Spleen (tissue), 11 donors: ENCODE measurements around the gene NHERF2. TPM values are rescaled to one million over a fixed set of nuclear protein-coding genes. Genes with fewer than 3 reads are reported as not detected.
A peak's percentile ranks its signal among the peaks of the same experiment; 100 is the strongest.

ENCODE experiments used
- DNase-seq: peaks from one replicate; pipeline ENCODE4 v3.0.0-alpha.2; 2020
- H3K27ac ChIP-seq, 8 donors: fragments of 200-600 bp; sonication (generic) in 7 of 8; 1 replicate in 4 of 8; 2 replicates in 4 of 8; pipeline versions ENCODE4 v1.5.0 to v1.8.0; 2016 to 2021; ENCODE audit warnings: inconsistent platforms in 4 of 8, mild to moderate bottlenecking in 4 of 8, moderate library complexity in 1 of 8
- H3K27me3 ChIP-seq, 7 donors: fragments of 200-600 bp; sonication (generic) in 6 of 7; replicated peaks in 1 of 7; 1 replicate in 4 of 7; 2 replicates in 3 of 7; pipeline versions ENCODE4 v1.5.0 to v1.8.0; 2016 to 2021; ENCODE audit warnings: inconsistent platforms in 3 of 7, mild to moderate bottlenecking in 1 of 7
- H3K36me3 ChIP-seq, 6 donors: fragments of 200-600 bp; sonication (generic) in 5 of 6; 1 replicate in 4 of 6; 2 replicates in 2 of 6; pipeline versions ENCODE4 v1.5.0 to v1.8.0; 2016 to 2021; ENCODE audit warnings: inconsistent platforms in 2 of 6
- H3K4me1 ChIP-seq, 6 donors: fragments of 200-600 bp; sonication (generic) in 5 of 6; 1 replicate in 3 of 6; 2 replicates in 3 of 6; pipeline versions ENCODE4 v1.5.0 to v1.8.0; 2016 to 2021; ENCODE audit warnings: inconsistent platforms in 3 of 6
- H3K4me3 ChIP-seq, 8 donors: fragments of 200-600 bp; sonication (generic) in 7 of 8; 1 replicate in 4 of 8; 2 replicates in 4 of 8; pipeline versions ENCODE4 v1.5.0 to v1.8.0; 2016 to 2021; ENCODE audit warnings: inconsistent platforms in 4 of 8, mild to moderate bottlenecking in 4 of 8, moderate library complexity in 2 of 8
- H3K9me3 ChIP-seq, 8 donors: fragments of 200-600 bp; sonication (generic) in 7 of 8; 1 replicate in 4 of 8; 2 replicates in 4 of 8; pipeline versions ENCODE4 v1.5.0 to v1.8.0; 2016 to 2021; ENCODE audit warnings: inconsistent platforms in 4 of 8
- POLR2A ChIP-seq, 3 donors: fragments of 450-650 bp; IDR thresholded peaks; one replicate each; pipeline ENCODE4 v1.5.1; 2017; ENCODE audit warnings: antibody characterized with exemption in 3 of 3, mild to moderate bottlenecking in 1 of 3
- POLR2AphosphoS5 ChIP-seq, 3 donors: sonication (generic); formaldehyde crosslinking; IDR thresholded peaks; one replicate each; pipeline ENCODE4 v1.5.1; 2017; ENCODE audit warnings: antibody characterized with exemption in 3 of 3
- WGBS, 5 donors: extraction: QIAGEN DNeasy Blood & Tissue Kit in 3 of 5; methylation state at CpG; one replicate each; pipeline versions ENCODE4 v1.1.5 to v1.1.7; 2013 to 2018; 5-methylcytosine and 5-hydroxymethylcytosine counted together
- intact Hi-C: fragments of 100-400 bp; cut with DNase I; formaldehyde crosslinking; loops from one replicate; pipeline ENCODE4 v1.15.0; 2023; ENCODE audit warnings: low total_unique reads
- polyA plus RNA-seq, 3 donors: library from polyadenylated mRNA; stranded (reverse); fragments of 200-250 nt; gene quantifications; one replicate each; pipeline ENCODE4 v1.2.1, GENCODE V29; 2013
- total RNA-seq, 7 donors: library from RNA; depleted of rRNA in 3 of 7; stranded (reverse); fragments of >200 nt in 3 of 7; fragmentation: NEBNext Ultra II Directional in 4 of 7; extraction: Animal tissue kit (Norgen Biotek cat#: 25700) in 4 of 7; gene quantifications; one replicate each; pipeline versions ENCODE4 v1.1.0 to v1.2.1, GENCODE V29; 2016 to 2021
- TF ChIP-seq, protein P1 (sequence below), 11 experiments: fragments of 200-600 bp in 7 of 11; fragments of 450-650 bp in 4 of 11; sonication (generic) in 4 of 11; IDR thresholded peaks in 8 of 11; conservative IDR thresholded peaks in 3 of 11; 1 replicate in 7 of 11; 2 replicates in 4 of 11; pipeline versions ENCODE4 v1.4.0 to v1.8.0; 2016 to 2021; ENCODE audit warnings: antibody characterized with exemption in 11 of 11, inconsistent platforms in 4 of 11, mild to moderate bottlenecking in 1 of 11
- donor health status: healthy with polysubstance abuse.
- donor health status: DM: no; HTN: no; CAD: no; lungs with moderate emphysema.
- donor health status: DM: no; HTN: no; CAD: no.
- donor health status: Bipolar disorder and iron deficiency.
- donor health status: healthy.
- donor health status: DM: no; HTN: no; CAD: no.
- donor health status: DM: yes; HTN: yes; CAD: no.

NHERF2 gene
- total and polyA plus RNA-seq, 10 donors: 62.4 to 218 (median 112) TPM

DNA sequence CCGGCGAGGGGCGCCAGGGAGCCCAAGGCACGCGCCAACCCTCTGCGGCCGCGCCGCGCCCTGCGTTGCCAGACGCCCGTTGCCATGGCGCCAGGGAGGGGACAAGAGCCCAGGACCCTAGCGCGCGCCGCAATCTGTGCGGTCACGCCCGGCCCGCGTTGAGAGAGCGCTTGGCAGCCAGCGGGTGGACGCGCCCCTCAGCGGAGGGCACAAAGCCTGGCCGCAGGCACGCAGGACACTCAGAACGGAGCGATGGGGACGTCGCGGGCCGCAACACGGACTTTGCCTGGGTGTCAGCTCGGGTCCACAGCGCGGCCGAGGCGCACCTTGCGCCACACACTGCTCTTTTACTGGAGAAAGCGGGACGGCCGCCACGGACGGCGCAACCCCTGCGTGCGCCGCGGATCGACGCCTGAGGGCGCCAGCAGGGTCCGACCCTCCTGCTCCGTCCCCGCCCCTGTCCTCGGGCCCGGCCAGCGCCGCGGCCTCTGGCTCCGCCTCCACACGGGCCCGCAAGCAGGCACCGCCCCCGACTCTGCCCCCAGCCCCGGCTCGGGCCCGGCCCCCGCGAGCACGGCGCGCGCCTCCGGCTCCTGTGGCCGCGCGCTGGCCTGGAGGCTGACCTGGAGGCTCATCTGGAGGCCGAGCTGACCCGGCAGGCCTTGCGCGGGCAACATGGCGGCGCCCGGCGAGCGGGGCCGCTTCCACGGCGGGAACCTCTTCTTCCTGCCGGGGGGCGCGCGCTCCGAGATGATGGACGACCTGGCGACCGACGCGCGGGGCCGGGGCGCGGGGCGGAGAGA is 43.0 kb upstream of the NHERF2 start, which contains the start of gene GFER:
Gene GFER, plus strand, starts transcription at position 650 of the 803 bp plus-strand sequence. Its CDS starts 26 bp downstream, at position 676.
- Histone ChIP-seq H3K4me1 (peaks cover 16 to 51% (median 34%) of the 10 kb centered on the region in 6 donors), H3K4me3 (peak within 1 kb of the TSS; percentile 76 to 94 (median 88)), H3K9me3 (no peaks in the 10 kb centered on the region), H3K27me3 (peaks cover 3 to 58% (median 29%) of the 10 kb centered on the region in 7 donors), H3K36me3 (peaks cover 0 to 32% (median 20%) of the 10 kb centered on the region in 6 donors), H3K27ac (peak within 1 kb of the TSS; percentile 55 to 87 (median 82))
- peak; percentile 66 to 83 (median 71) for TF ChIP-seq POLR2AphosphoS5 (IDR thresholded peaks at IDR 0.05)
- TF ChIP-seq, protein P1, sequence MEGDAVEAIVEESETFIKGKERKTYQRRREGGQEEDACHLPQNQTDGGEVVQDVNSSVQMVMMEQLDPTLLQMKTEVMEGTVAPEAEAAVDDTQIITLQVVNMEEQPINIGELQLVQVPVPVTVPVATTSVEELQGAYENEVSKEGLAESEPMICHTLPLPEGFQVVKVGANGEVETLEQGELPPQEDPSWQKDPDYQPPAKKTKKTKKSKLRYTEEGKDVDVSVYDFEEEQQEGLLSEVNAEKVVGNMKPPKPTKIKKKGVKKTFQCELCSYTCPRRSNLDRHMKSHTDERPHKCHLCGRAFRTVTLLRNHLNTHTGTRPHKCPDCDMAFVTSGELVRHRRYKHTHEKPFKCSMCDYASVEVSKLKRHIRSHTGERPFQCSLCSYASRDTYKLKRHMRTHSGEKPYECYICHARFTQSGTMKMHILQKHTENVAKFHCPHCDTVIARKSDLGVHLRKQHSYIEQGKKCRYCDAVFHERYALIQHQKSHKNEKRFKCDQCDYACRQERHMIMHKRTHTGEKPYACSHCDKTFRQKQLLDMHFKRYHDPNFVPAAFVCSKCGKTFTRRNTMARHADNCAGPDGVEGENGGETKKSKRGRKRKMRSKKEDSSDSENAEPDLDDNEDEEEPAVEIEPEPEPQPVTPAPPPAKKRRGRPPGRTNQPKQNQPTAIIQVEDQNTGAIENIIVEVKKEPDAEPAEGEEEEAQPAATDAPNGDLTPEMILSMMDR (IDR thresholded peaks at IDR 0.05 in 8 of 11, conservative IDR thresholded peaks at IDR 0.05 in 3 of 11): peak in 9 of 11 experiments; percentile 4 to 65 (median 49)
- TF ChIP-seq POLR2A (IDR thresholded peaks at IDR 0.05): peak in 2 of 3 donors; percentile 44 to 50
- WGBS, 5 donors: 0 to 2% (median 1%) methylated on average over 31 to 109 of the region's 109 CpGs
- peak; percentile 96 for DNase-seq
- intact Hi-C loops: no loop called here

DNA sequence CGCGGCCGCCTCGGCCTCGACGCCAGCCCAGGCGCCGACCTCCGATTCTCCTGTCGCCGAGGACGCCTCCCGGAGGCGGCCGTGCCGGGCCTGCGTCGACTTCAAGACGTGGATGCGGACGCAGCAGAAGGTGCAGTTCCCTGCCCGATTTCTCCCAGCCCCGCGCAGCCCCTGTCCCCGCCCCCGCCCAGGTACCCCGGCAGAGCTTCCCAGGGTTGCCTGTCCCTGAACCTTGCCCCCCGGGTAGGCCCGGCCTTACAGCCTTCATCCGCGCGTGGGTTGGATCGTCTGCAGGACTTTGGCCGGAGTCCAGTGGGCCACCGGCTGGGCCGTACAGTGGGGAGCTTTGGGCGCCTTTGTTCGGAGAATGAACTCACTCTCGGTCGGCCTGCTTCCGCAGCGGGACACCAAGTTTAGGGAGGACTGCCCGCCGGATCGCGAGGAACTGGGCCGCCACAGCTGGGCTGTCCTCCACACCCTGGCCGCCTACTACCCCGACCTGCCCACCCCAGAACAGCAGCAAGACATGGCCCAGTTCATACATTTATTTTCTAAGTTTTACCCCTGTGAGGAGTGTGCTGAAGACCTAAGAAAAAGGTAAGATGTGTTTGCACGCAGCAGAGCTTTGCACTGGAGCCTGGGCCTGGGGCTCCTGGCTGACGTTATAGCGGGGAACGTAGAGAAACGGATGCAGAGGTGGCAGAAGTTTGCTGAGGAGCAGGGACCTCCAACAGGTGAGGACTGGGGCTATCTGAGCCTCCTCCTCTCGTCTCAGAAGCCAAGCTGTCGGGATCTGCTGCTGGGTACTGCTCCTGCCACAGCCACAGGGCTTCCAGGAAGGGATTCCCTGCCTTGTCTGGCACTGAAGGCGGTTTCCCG is 42.1 kb upstream of the NHERF2 start:
- intact Hi-C loops: no loop called here
- no peak for DNase-seq
- TF ChIP-seq POLR2AphosphoS5 (IDR thresholded peaks at IDR 0.05): no peak
- no peak for TF ChIP-seq POLR2A (IDR thresholded peaks at IDR 0.05)
- TF ChIP-seq, protein P1 (IDR thresholded peaks at IDR 0.05 in 8 of 11, conservative IDR thresholded peaks at IDR 0.05 in 3 of 11): no peak
- Histone ChIP-seq H3K27ac (peak overlapping the region; percentile 55 to 87 (median 82)), H3K4me3 (peak overlapping the region; percentile 76 to 94 (median 88)), H3K9me3 (no peaks in the 10 kb centered on the region), H3K4me1 (peaks cover 16 to 51% (median 32%) of the 10 kb centered on the region in 6 donors), H3K36me3 (peaks cover 0 to 24% (median 16%) of the 10 kb centered on the region in 6 donors), H3K27me3 (peaks cover 3 to 58% (median 29%) of the 10 kb centered on the region in 7 donors)
- WGBS, 5 donors: 14 to 44% (median 15%) methylated on average over 19 to 58 of the region's 58 CpGs

DNA sequence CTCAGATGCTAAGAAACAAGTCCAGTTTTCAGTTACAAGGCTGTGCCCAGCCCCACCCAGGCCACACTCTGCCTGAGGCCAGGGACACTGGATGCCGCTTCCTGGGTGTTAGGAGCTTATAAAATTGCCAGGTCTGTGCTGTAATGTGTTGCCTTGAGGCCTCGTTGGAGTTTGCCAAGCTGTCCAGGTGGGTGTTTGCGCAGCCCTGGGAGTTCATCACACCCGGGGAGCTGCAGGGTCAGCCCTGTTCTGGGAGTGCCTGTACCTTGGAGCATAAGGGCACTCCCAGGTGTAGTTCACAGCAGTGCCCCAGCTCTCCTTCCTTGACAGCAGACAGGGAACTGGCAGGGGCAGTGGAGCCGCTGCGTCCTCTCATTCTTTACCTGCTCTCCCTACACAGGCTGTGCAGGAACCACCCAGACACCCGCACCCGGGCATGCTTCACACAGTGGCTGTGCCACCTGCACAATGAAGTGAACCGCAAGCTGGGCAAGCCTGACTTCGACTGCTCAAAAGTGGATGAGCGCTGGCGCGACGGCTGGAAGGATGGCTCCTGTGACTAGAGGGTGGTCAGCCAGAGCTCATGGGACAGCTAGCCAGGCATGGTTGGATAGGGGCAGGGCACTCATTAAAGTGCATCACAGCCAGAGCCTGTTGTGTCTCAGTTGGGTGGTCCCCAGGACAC is 41.1 kb upstream of the NHERF2 start:
- Histone ChIP-seq H3K4me3 (peak overlapping the region in 1 of 8 donors; percentile 94), H3K27ac (no peak overlapping the region), H3K27me3 (peaks cover 0 to 58% (median 25%) of the 10 kb centered on the region in 7 donors), H3K4me1 (peaks cover 19 to 50% (median 35%) of the 10 kb centered on the region in 6 donors), H3K9me3 (no peaks in the 10 kb centered on the region), H3K36me3 (peaks cover 0 to 23% (median 15%) of the 10 kb centered on the region in 6 donors)
- intact Hi-C loops: no loop called here
- WGBS, 5 donors: 95 to 97% (median 96%) methylated on average over 11 to 14 of the region's 14 CpGs
- DNase-seq: no peak
- no peak for TF ChIP-seq POLR2A (IDR thresholded peaks at IDR 0.05)

DNA sequence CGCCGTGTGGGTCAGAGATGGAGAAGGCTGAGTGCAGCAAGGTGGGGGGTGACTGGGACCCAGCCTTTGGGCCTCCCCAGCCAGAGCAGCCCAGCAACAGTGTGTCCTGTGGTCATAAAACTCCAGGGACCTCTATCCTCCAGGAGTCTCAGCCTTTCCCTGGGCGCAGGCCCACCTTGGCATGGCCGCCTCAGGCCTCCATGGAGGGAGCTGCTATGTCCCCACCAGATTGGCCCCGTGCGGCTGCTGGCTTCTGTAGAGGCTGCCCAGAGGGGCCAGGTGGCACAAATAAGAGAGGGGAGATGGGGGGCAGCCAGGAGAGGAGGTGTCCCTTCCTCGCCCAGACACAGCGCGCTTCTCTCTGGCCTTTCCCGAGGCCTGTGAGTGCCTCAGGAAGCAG is 39.5 kb upstream of the NHERF2 start:
- no peak overlapping the region for H3K4me3 ChIP-seq
- H3K4me1 ChIP-seq: peaks cover 26 to 65% (median 50%) of the 10 kb centered on the region in 6 donors
- peaks cover 0 to 23% (median 15%) of the 10 kb centered on the region in 6 donors for H3K36me3 ChIP-seq
- no peak overlapping the region for H3K27ac ChIP-seq
- intact Hi-C loops: no loop called here
- WGBS, 5 donors: 84 to 94% (median 90%) methylated on average over 6 to 10 of the region's 10 CpGs
- peak in 1 of 3 donors; percentile 18 for TF ChIP-seq POLR2AphosphoS5 (IDR thresholded peaks at IDR 0.05)
- TF ChIP-seq, protein P1 (IDR thresholded peaks at IDR 0.05 in 8 of 11, conservative IDR thresholded peaks at IDR 0.05 in 3 of 11): no peak
- DNase-seq: no peak
- H3K9me3 ChIP-seq: no peaks in the 10 kb centered on the region
- peaks cover 0 to 55% (median 23%) of the 10 kb centered on the region in 7 donors for H3K27me3 ChIP-seq
